Neural progenitor cell (in vitro differentiated cells): ENCODE results near the gene UBA1. TPM values are rescaled to one million over a fixed set of nuclear protein-coding genes. Genes with fewer than 3 reads are reported as not detected.

Source experiments
- DNase-seq: peaks from one replicate; pipeline ENCODE4 v3.0.0-alpha.2; 2016; ENCODE audit warnings: low spot score
- H2AFZ ChIP-seq: fragments of 200-600 bp; sonication (generic); replicated peaks from 2 replicates; pipeline ENCODE4 v1.6.1; 2016; ENCODE audit warnings: antibody characterized with exemption
- H3F3A ChIP-seq: fragments of 200-600 bp; sonication (generic); 2 replicates; pipeline ENCODE4 v1.6.1; 2016; ENCODE audit warnings: antibody characterized with exemption, low read depth
- H3K27ac ChIP-seq: fragments of 200-600 bp; sonication (generic); 2 replicates; pipeline ENCODE4 v1.5.1; 2016; ENCODE audit warnings: mild to moderate bottlenecking
- H3K27me3 ChIP-seq: fragments of 200-600 bp; sonication (generic); 2 replicates; pipeline ENCODE4 v1.6.1; 2016; ENCODE audit warnings: mild to moderate bottlenecking, moderate library complexity
- H3K36me3 ChIP-seq: fragments of 200-600 bp; sonication (generic); 2 replicates; pipeline ENCODE4 v1.5.1; 2016
- H3K4me1 ChIP-seq: fragments of 200-600 bp; sonication (generic); 2 replicates; pipeline ENCODE4 v1.6.1; 2016; ENCODE audit warnings: mixed run types
- H3K4me2 ChIP-seq: fragments of 200-600 bp; sonication (generic); 2 replicates; pipeline ENCODE4 v1.6.1; 2016
- H3K4me3 ChIP-seq: fragments of 200-600 bp; sonication (generic); 2 replicates; pipeline ENCODE4 v1.5.1; 2016
- H3K79me2 ChIP-seq: fragments of 200-600 bp; sonication (generic); 2 replicates; pipeline ENCODE4 v1.6.1; 2016; ENCODE audit warnings: low read depth
- H3K9ac ChIP-seq: fragments of 200-600 bp; sonication (generic); 2 replicates; pipeline ENCODE4 v1.6.1; 2016
- H3K9me3 ChIP-seq: fragments of 200-600 bp; sonication (generic); 2 replicates; pipeline ENCODE4 v1.5.1; 2016; ENCODE audit warnings: low read depth
- H4K20me1 ChIP-seq: fragments of 200-600 bp; sonication (generic); 2 replicates; pipeline ENCODE4 v1.6.1; 2016; ENCODE audit warnings: low read depth
- H3K27ac Mint-ChIP-seq: 3 replicates; pipeline ENCODE4 v1.8.0; 2021; ENCODE audit warnings: mixed read lengths
- H3K27me3 Mint-ChIP-seq: 2 replicates; pipeline ENCODE4 v1.8.0; 2022; ENCODE audit warnings: low read depth, mild to moderate bottlenecking, inconsistent platforms, moderate library complexity, mixed read lengths; ENCODE audit not compliant: insufficient read depth
- H3K36me3 Mint-ChIP-seq: 3 replicates; pipeline ENCODE4 v1.8.0; 2021; ENCODE audit warnings: mixed read lengths
- H3K4me1 Mint-ChIP-seq: 3 replicates; pipeline ENCODE4 v1.8.0; 2021; ENCODE audit warnings: mixed read lengths
- H3K4me3 Mint-ChIP-seq: 3 replicates; pipeline ENCODE4 v1.8.0; 2021; ENCODE audit warnings: mild to moderate bottlenecking, moderate library complexity, mixed read lengths
- H3K9me3 Mint-ChIP-seq: 3 replicates; pipeline ENCODE4 v1.8.0; 2020; ENCODE audit warnings: mixed read lengths
- CTCF ChIP-seq: fragments of 200-600 bp; sonication (generic); IDR thresholded peaks from 2 replicates; pipeline ENCODE4 v1.5.1; 2017; ENCODE audit warnings: antibody characterized with exemption, mild to moderate bottlenecking
- EZH2 ChIP-seq: fragments of 200-600 bp; sonication (generic); IDR thresholded peaks from 2 replicates; pipeline ENCODE4 v1.6.1; 2017; ENCODE audit warnings: antibody characterized with exemption, mild to moderate bottlenecking, moderate library complexity
- EZH2phosphoT487 ChIP-seq: fragments of 200-600 bp; sonication (generic); IDR thresholded peaks from 2 replicates; pipeline ENCODE4 v1.6.1; 2017; ENCODE audit warnings: antibody characterized with exemption
- total RNA-seq: library from RNA; depleted of rRNA; stranded (reverse); fragments of >200 nt; gene quantifications from 2 replicates; pipeline ENCODE4 v1.2.3, GENCODE V29; 2015; ENCODE audit warnings: low replicate concordance

UBA1 gene
- total RNA-seq, 1 donor from 2014 or later: 291 TPM

- no peak overlapping the region for H3K27ac ChIP-seq
- no peaks in the 10 kb centered on the region for H3F3A ChIP-seq
- H3K4me2 ChIP-seq: no peak overlapping the region
- H3K4me1 ChIP-seq: peaks cover 11% of the 10 kb centered on the region
- peaks cover 49% of the 10 kb centered on the region for H3K79me2 ChIP-seq
- peaks cover 10% of the 10 kb centered on the region for H4K20me1 ChIP-seq
- no peak overlapping the region for H3K4me3 ChIP-seq
- no peak overlapping the region for H2AFZ ChIP-seq
- H3K27ac Mint-ChIP-seq: peak overlapping the region; percentile 54
- DNase-seq: no peak
- no peaks in the 10 kb centered on the region for H3K27me3 ChIP-seq
- H3K9me3 ChIP-seq: no peaks in the 10 kb centered on the region
- peak overlapping the region; percentile 9 for H3K4me3 Mint-ChIP-seq
- H3K9me3 Mint-ChIP-seq: no peaks in the 10 kb centered on the region
- H3K9ac ChIP-seq: no peak overlapping the region
- H3K36me3 ChIP-seq: no peaks in the 10 kb centered on the region
- H3K4me1 Mint-ChIP-seq: peaks cover 24% of the 10 kb centered on the region
- H3K36me3 Mint-ChIP-seq: peaks cover 43% of the 10 kb centered on the region
- TF ChIP-seq EZH2phosphoT487: no peak
- no peak for TF ChIP-seq EZH2
- TF ChIP-seq CTCF: no peak
- peaks cover 2% of the 10 kb centered on the region for H3K27me3 Mint-ChIP-seq
Measured at GRCh38 chrX:47239898-47240545, 46.4 kb downstream of the UBA1 start.

GRCh38 chrX:47240619-47241018, 47.0 kb downstream of the UBA1 start:
- peaks cover 2% of the 10 kb centered on the region for H3K27me3 Mint-ChIP-seq
- peaks cover 8% of the 10 kb centered on the region for H3K4me1 ChIP-seq
- no peak for DNase-seq
- H3K9me3 ChIP-seq: no peaks in the 10 kb centered on the region
- no peak overlapping the region for H2AFZ ChIP-seq
- peaks cover 45% of the 10 kb centered on the region for H3K36me3 Mint-ChIP-seq
- peaks cover 43% of the 10 kb centered on the region for H3K79me2 ChIP-seq
- H3K4me2 ChIP-seq: no peak overlapping the region
- H3K36me3 ChIP-seq: no peaks in the 10 kb centered on the region
- H3K27ac ChIP-seq: no peak overlapping the region
- no peaks in the 10 kb centered on the region for H3K9me3 Mint-ChIP-seq
- no peak for TF ChIP-seq EZH2phosphoT487
- no peak for TF ChIP-seq EZH2
- no peak for TF ChIP-seq CTCF
- H3K27me3 ChIP-seq: no peaks in the 10 kb centered on the region
- H3K9ac ChIP-seq: no peak overlapping the region
- no peaks in the 10 kb centered on the region for H3F3A ChIP-seq
- H3K4me3 Mint-ChIP-seq: peak overlapping the region; percentile 9
- peaks cover 10% of the 10 kb centered on the region for H4K20me1 ChIP-seq
- no peak overlapping the region for H3K27ac Mint-ChIP-seq
- peaks cover 20% of the 10 kb centered on the region for H3K4me1 Mint-ChIP-seq
- H3K4me3 ChIP-seq: no peak overlapping the region

GRCh38 chrX:47241201-47242011, 47.8 kb downstream of the UBA1 start:
- Histone ChIP-seq H3K36me3 (no peaks in the 10 kb centered on the region), H3K4me1 (peaks cover 7% of the 10 kb centered on the region), H3F3A (peaks cover 4% of the 10 kb centered on the region), H4K20me1 (peaks cover 10% of the 10 kb centered on the region), H3K9ac (no peak overlapping the region), H3K79me2 (peaks cover 35% of the 10 kb centered on the region), H3K27ac (no peak overlapping the region), H3K4me3 (no peak overlapping the region), H3K27me3 (no peaks in the 10 kb centered on the region), H2AFZ (no peak overlapping the region), H3K4me2 (no peak overlapping the region), H3K9me3 (no peaks in the 10 kb centered on the region)
- Mint-ChIP-seq H3K9me3 (no peaks in the 10 kb centered on the region), H3K27me3 (peaks cover 2% of the 10 kb centered on the region), H3K27ac (peak overlapping the region; percentile 14), H3K4me1 (peaks cover 13% of the 10 kb centered on the region), H3K4me3 (peak overlapping the region; percentile 16), H3K36me3 (peaks cover 53% of the 10 kb centered on the region)
- no peak for DNase-seq
- TF ChIP-seq CTCF (no peak), EZH2phosphoT487 (no peak)
